Peyer's patch (tissue), 4 donors: ENCODE results near the gene CUTA.

Source experiments
- POLR2A ChIP-seq, 2 donors: fragments of 450-650 bp; IDR thresholded peaks; one replicate each; pipeline ENCODE4 v1.5.1; 2017; ENCODE audit warnings: antibody characterized with exemption in 2 of 2, mild to moderate bottlenecking in 2 of 2, moderate library complexity in 2 of 2
- TF ChIP-seq, protein P1 (sequence below), 6 experiments: fragments of 450-650 bp in 4 of 6; fragments of 200-600 bp in 2 of 6; sonication (generic) in 1 of 6; IDR thresholded peaks; one replicate each; pipeline ENCODE4 v1.5.1; 2017 to 2019; ENCODE audit warnings: antibody characterized with exemption in 6 of 6, mild to moderate bottlenecking in 3 of 6, moderate library complexity in 1 of 6

GRCh38 chr6:33405386-33405940, 12.4 kb downstream of the CUTA start:
- TF ChIP-seq, protein P1, sequence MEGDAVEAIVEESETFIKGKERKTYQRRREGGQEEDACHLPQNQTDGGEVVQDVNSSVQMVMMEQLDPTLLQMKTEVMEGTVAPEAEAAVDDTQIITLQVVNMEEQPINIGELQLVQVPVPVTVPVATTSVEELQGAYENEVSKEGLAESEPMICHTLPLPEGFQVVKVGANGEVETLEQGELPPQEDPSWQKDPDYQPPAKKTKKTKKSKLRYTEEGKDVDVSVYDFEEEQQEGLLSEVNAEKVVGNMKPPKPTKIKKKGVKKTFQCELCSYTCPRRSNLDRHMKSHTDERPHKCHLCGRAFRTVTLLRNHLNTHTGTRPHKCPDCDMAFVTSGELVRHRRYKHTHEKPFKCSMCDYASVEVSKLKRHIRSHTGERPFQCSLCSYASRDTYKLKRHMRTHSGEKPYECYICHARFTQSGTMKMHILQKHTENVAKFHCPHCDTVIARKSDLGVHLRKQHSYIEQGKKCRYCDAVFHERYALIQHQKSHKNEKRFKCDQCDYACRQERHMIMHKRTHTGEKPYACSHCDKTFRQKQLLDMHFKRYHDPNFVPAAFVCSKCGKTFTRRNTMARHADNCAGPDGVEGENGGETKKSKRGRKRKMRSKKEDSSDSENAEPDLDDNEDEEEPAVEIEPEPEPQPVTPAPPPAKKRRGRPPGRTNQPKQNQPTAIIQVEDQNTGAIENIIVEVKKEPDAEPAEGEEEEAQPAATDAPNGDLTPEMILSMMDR (IDR thresholded peaks at IDR 0.05), result no peak
- no peak for TF ChIP-seq POLR2A (IDR thresholded peaks at IDR 0.05)
